ENCODE measurements around the gene PID1.

DNA sequence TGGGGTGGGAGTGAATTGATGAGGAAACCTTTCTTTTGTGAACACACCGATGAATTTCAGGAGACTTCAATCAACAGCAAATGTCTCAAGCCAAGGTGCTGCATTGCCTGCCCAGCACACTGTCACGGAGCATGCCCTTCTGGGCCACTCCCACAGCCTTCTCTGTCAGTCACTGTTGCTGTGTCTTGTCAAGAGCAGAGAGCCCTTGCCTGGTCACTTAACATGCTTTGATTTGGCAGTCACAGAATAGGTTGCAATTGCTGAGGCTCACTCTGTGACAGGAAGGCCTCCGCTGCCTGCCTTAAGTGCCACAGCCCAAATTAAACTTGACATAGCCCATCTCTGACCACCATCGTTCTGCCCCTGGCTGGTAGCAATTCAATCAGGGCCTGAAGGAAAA is 225.4 kb downstream of the PID1 start:
- TF ChIP-seq CTCF (IDR thresholded peaks at IDR 0.05; ENCODE audit: insufficient read depth, low read depth, low read length) (no peak), EZH2 (IDR thresholded peaks at IDR 0.05; ENCODE audit: insufficient read depth, low read length) (no peak)
